GM18873 (cell line): Measurements from ENCODE around the gene FLNC.

Source experiments
- ATAC-seq: cut with Tn5 transposase; IDR thresholded peaks from one replicate; pipeline ENCODE4 v1.9.1; 2021; ENCODE audit warnings: mild to moderate bottlenecking, moderate library complexity, moderate number of reproducible peaks; ENCODE audit not compliant: unreplicated experiment, low FRiP score

The FLNC gene

GRCh38 chr7:128906001-128906765 lies 76.0 kb downstream of the FLNC start:
- no peak for ATAC-seq

GRCh38 chr7:128906766-128907559 lies 76.8 kb downstream of the FLNC start:
- ATAC-seq, result no peak
